HUES6 (cell line): ENCODE measurements around the gene R3HDM1.
"Not testable (repeated sequence)": the region's sequence is repeated elsewhere in the genome, so short reads cannot be mapped to it uniquely, and the experiment has no call there.

Experiments
- H3K27ac ChIP-seq: 2 replicates; pipeline ENCODE4 v1.7.0; 2013; ENCODE audit warnings: low read depth, mild to moderate bottlenecking, low read length, inconsistent platforms
- H3K27me3 ChIP-seq: 2 replicates; pipeline ENCODE4 v1.6.1; 2013; ENCODE audit warnings: low read length; ENCODE audit not compliant: control insufficient read depth, insufficient read depth
- H3K36me3 ChIP-seq: 2 replicates; pipeline ENCODE4 v1.6.1; 2013; ENCODE audit warnings: low read length; ENCODE audit not compliant: control insufficient read depth, insufficient read depth
- H3K4me1 ChIP-seq: 2 replicates; pipeline ENCODE4 v1.6.1; 2013; ENCODE audit warnings: low read length; ENCODE audit not compliant: control insufficient read depth, insufficient read depth
- H3K4me3 ChIP-seq: 2 replicates; pipeline ENCODE4 v1.5.1; 2013; ENCODE audit warnings: low read depth, low read length
- H3K9ac ChIP-seq: one replicate; pipeline ENCODE4 v1.6.1; 2013; ENCODE audit warnings: mild to moderate bottlenecking, low read length
- H3K9me3 ChIP-seq: 2 replicates; pipeline ENCODE4 v1.6.1; 2013; ENCODE audit warnings: low read depth, low read length; ENCODE audit not compliant: control insufficient read depth, insufficient read depth

R3HDM1 gene

GRCh38 chr2:135667045-135667444 is 135.8 kb downstream of the R3HDM1 start:
- Histone ChIP-seq H3K36me3 (peaks cover 38% of the 10 kb centered on the region), H3K4me3 (no peak overlapping the region), H3K9me3 (no peaks in the 10 kb centered on the region), H3K27me3 (no peaks in the 10 kb centered on the region), H3K27ac (no peak overlapping the region), H3K9ac (no peak overlapping the region), H3K4me1 (no peaks in the 10 kb centered on the region)

- Histone ChIP-seq H3K4me3 (no peak overlapping the region), H3K27me3 (no peaks in the 10 kb centered on the region), H3K9ac (no peak overlapping the region), H3K36me3 (peaks cover 46% of the 10 kb centered on the region), H3K4me1 (no peaks in the 10 kb centered on the region), H3K9me3 (no peaks in the 10 kb centered on the region), H3K27ac (no peak overlapping the region)
Measured at GRCh38 chr2:135674453-135674852, 143.2 kb downstream of the R3HDM1 start.

- Histone ChIP-seq H3K4me3 (no peak overlapping the region), H3K9ac (no peak overlapping the region), H3K27me3 (no peaks in the 10 kb centered on the region), H3K9me3 (no peaks in the 10 kb centered on the region), H3K36me3 (peaks cover 56% of the 10 kb centered on the region), H3K4me1 (no peaks in the 10 kb centered on the region), H3K27ac (no peak overlapping the region)
Measured at GRCh38 chr2:135676031-135676430, 144.7 kb downstream of the R3HDM1 start.

DNA sequence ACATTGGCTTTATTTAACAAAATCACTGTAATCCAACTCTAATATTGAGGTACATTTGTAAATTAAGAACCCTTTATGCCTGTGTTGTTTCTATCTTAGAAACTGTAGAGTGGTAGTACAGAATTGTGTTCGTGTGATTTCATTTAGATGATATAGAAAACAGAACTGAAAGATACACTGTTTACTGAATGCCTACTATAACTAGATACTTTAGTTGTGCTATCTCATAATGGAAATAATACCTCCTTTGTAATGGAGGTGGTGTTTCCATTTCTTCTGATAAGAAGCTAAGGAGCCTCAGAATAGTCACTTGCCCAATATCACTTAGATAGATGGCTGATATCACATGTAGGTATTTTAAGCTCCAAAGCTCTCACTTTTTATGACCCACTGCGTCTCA is 147.8 kb downstream of the R3HDM1 start:
- Histone ChIP-seq H3K36me3 (peaks cover 58% of the 10 kb centered on the region), H3K4me3 (no peak overlapping the region), H3K4me1 (no peaks in the 10 kb centered on the region), H3K9me3 (no peaks in the 10 kb centered on the region), H3K9ac (no peak overlapping the region), H3K27ac (no peak overlapping the region), H3K27me3 (no peaks in the 10 kb centered on the region)

DNA sequence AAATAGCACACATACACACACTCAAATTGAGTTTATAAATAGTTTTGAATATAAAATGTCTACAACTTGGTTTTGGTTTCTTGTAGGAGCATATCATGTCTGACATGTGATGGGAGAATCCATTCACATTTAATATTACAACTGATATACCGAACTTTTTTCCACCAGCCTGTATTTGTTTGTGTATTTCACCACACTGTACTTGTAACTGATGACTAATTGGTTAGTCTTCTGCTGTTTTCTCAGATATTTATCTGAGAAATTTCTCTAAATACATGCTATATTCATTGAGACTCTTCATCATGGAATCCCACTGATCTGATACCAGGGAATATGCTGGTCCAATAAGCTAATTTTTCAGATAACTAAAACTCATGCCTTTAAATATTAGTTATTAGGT is 154.1 kb downstream of the R3HDM1 start:
- H3K36me3 ChIP-seq = peaks cover 35% of the 10 kb centered on the region
- no peaks in the 10 kb centered on the region for H3K4me1 ChIP-seq
- no peaks in the 10 kb centered on the region for H3K9me3 ChIP-seq
- no peak overlapping the region for H3K27ac ChIP-seq
- no peak overlapping the region for H3K4me3 ChIP-seq
- no peak overlapping the region for H3K9ac ChIP-seq
- H3K27me3 ChIP-seq = no peaks in the 10 kb centered on the region

DNA sequence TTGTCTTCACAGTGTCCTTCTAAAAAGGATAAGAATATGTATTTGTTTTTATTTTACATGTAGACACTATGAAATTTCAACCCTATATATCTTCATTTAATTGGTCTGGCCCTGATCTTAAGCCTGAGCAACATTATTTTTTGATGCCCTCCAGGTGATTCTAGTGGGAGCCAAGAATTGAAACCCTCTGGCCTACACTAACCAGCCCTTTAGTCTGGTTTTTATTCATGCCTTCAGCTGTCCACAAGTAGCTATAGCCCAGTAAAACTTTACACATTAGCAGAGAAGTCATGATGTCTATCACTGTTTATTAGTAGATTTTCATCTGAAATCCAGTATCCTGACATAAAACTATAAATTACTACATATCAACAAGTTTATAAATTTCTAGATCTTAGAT is 157.7 kb downstream of the R3HDM1 start:
- H3K4me3 ChIP-seq = no peak overlapping the region
- no peaks in the 10 kb centered on the region for H3K4me1 ChIP-seq
- H3K27ac ChIP-seq = no peak overlapping the region
- H3K9me3 ChIP-seq = no peaks in the 10 kb centered on the region
- peaks cover 20% of the 10 kb centered on the region for H3K36me3 ChIP-seq
- H3K27me3 ChIP-seq = no peaks in the 10 kb centered on the region
- H3K9ac ChIP-seq = no peak overlapping the region

GRCh38 chr2:135689679-135690078 is 158.4 kb downstream of the R3HDM1 start:
- H3K36me3 ChIP-seq = peaks cover 15% of the 10 kb centered on the region
- no peaks in the 10 kb centered on the region for H3K27me3 ChIP-seq
- H3K9ac ChIP-seq = no peak overlapping the region
- no peaks in the 10 kb centered on the region for H3K4me1 ChIP-seq
- no peaks in the 10 kb centered on the region for H3K9me3 ChIP-seq
- H3K4me3 ChIP-seq = no peak overlapping the region
- no peak overlapping the region for H3K27ac ChIP-seq

DNA sequence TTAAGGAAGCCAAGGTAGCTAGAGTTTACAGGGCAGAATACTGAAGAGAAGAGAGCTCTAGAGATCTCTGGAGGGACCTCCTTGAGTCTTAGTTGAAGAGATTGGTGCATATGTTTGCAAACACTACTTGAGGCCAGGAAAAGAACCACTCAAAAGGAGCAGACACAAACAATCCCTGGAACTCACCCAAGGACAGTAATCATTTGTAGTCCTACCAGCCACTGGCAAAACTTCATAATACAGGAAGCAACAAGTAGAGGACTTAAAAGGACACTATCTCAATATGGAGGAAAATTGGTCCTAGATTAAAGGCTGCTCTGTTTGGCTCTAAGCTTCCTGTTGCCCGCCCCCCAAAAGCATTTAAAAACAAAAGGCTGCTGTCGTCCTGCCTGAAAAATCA is 163.4 kb downstream of the R3HDM1 start:
- H3K4me3 ChIP-seq = no peak overlapping the region
- no peak overlapping the region for H3K9ac ChIP-seq
- H3K36me3 ChIP-seq = peaks cover 8% of the 10 kb centered on the region
- no peaks in the 10 kb centered on the region for H3K9me3 ChIP-seq
- H3K27ac ChIP-seq = no peak overlapping the region
- no peaks in the 10 kb centered on the region for H3K4me1 ChIP-seq
- H3K27me3 ChIP-seq = no peaks in the 10 kb centered on the region

DNA sequence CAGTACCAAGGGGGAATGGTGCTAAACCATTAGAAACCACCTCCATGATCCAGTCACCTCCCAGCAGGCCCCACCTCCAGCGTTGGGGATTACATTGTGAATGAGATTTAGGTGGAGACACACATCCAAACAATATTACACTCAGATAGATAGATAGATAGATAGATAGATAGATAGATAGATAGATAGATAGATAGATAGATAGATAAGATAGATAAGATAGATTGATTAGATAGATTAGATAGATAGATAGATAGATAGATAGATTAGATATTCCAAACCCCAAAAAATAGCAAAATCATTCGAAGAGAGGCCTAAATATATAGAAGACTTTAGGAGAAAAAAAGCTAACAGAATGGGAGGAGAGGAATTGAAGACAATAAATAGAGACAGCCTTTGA is 167.6 kb downstream of the R3HDM1 start:
- peaks cover 12% of the 10 kb centered on the region for H3K36me3 ChIP-seq
- no peak overlapping the region for H3K27ac ChIP-seq
- no peak overlapping the region for H3K9ac ChIP-seq
- H3K4me3 ChIP-seq = no peak overlapping the region
- H3K4me1 ChIP-seq = no peaks in the 10 kb centered on the region
- no peaks in the 10 kb centered on the region for H3K27me3 ChIP-seq
- H3K9me3 ChIP-seq = no peaks in the 10 kb centered on the region

- Histone ChIP-seq H3K27me3 (no peaks in the 10 kb centered on the region), H3K4me1 (no peaks in the 10 kb centered on the region), H3K36me3 (peaks cover 14% of the 10 kb centered on the region), H3K9me3 (no peaks in the 10 kb centered on the region), H3K9ac (no peak overlapping the region), H3K27ac (no peak overlapping the region), H3K4me3 (no peak overlapping the region)
Measured at GRCh38 chr2:135701442-135701841, 170.2 kb downstream of the R3HDM1 start.

- Histone ChIP-seq H3K4me1 (no peaks in the 10 kb centered on the region), H3K27ac (no peak overlapping the region), H3K36me3 (peaks cover 10% of the 10 kb centered on the region), H3K9ac (no peak overlapping the region), H3K27me3 (no peaks in the 10 kb centered on the region), H3K4me3 (no peak overlapping the region), H3K9me3 (no peaks in the 10 kb centered on the region)
Measured at GRCh38 chr2:135703300-135703699, 172.0 kb downstream of the R3HDM1 start.

DNA sequence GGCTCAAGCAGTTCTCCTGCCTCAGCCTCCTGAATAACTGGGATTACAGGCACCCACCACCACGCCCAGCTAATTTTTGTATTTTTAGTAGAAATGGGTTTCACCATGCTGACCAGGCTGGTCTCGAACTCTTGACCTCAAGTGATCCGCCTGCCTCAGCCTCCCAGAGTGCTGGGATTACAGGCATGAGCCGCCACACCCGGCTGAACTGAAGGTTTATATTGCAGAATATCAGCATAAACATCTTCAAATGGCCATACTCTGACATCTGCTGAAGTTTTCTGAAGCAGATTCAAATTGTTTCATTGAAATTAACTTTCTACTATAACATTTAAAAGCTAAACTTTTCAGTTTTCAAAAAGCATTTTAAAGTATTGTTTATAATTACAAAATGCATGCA is 172.8 kb downstream of the R3HDM1 start:
- not testable (repeated sequence) for H3K27me3 ChIP-seq, H3K9me3 ChIP-seq, H3K36me3 ChIP-seq, H3K27ac ChIP-seq, H3K9ac ChIP-seq, H3K4me3 ChIP-seq, H3K4me1 ChIP-seq
